Activated CD4-positive, CD25-positive, alpha-beta regulatory T cell treated with anti-CD3 and anti-CD28 coated beads, Interleukin-2, amount 50 U/mL, for 24 hours (primary cell): Measurements from ENCODE around the gene DYSF.
"Not testable (repeated sequence)": the region's sequence is repeated elsewhere in the genome, so short reads cannot be mapped to it uniquely, and the experiment has no call there.

Source experiments
- ATAC-seq, 2 donors: fragments of 150-1000 bp; cut with Tn5 transposase; one replicate each; pipeline ENCODE4 v1.10.0; 2021; ENCODE audit warnings: mild to moderate bottlenecking in 1 of 2, moderate library complexity in 1 of 2

Gene DYSF

GRCh38 chr2:71473346-71474031 is 20.1 kb downstream of the DYSF start:
- ATAC-seq = no peak

- no peak for ATAC-seq
Observed at GRCh38 chr2:71474116-71474743, 20.9 kb downstream of the DYSF start.

GRCh38 chr2:71474744-71475397 is 21.5 kb downstream of the DYSF start:
- no peak for ATAC-seq

- no peak for ATAC-seq
Observed at GRCh38 chr2:71476495-71476894, 23.1 kb downstream of the DYSF start.

GRCh38 chr2:71477231-71477691 is 23.9 kb downstream of the DYSF start:
- no peak for ATAC-seq

- no peak for ATAC-seq
Observed at GRCh38 chr2:71478806-71479205, 25.4 kb downstream of the DYSF start.

GRCh38 chr2:71479261-71479660 is 25.9 kb downstream of the DYSF start:
- no peak for ATAC-seq

- ATAC-seq = no peak
Observed at GRCh38 chr2:71481111-71481510, 27.8 kb downstream of the DYSF start.

GRCh38 chr2:71482055-71482454 is 28.7 kb downstream of the DYSF start:
- no peak for ATAC-seq

- ATAC-seq = no peak
Observed at GRCh38 chr2:71483246-71483645, 29.9 kb downstream of the DYSF start.

- no peak for ATAC-seq
Observed at GRCh38 chr2:71484354-71484753, 31.0 kb downstream of the DYSF start.

- ATAC-seq = no peak
Observed at GRCh38 chr2:71486881-71487640, 33.7 kb downstream of the DYSF start.

GRCh38 chr2:71491551-71491950 is 38.2 kb downstream of the DYSF start:
- ATAC-seq = not testable (repeated sequence)

GRCh38 chr2:71492112-71492511 is 38.8 kb downstream of the DYSF start:
- ATAC-seq = no peak

- no peak for ATAC-seq
Observed at GRCh38 chr2:71494091-71494490, 40.7 kb downstream of the DYSF start.

- ATAC-seq = no peak
Observed at GRCh38 chr2:71494523-71495155, 41.3 kb downstream of the DYSF start.

- ATAC-seq = no peak
Observed at GRCh38 chr2:71496156-71496770, 42.9 kb downstream of the DYSF start.

- no peak for ATAC-seq
Observed at GRCh38 chr2:71498261-71498701, 44.9 kb downstream of the DYSF start.

GRCh38 chr2:71499691-71500090 is 46.3 kb downstream of the DYSF start:
- ATAC-seq = no peak

GRCh38 chr2:71500426-71501079 is 47.2 kb downstream of the DYSF start:
- no peak for ATAC-seq

GRCh38 chr2:71502941-71503738 is 49.8 kb downstream of the DYSF start:
- no peak for ATAC-seq
